Measurements from ENCODE around the gene ZNF691.
"Not testable (repeated sequence)": the region's sequence is repeated elsewhere in the genome, so short reads cannot be mapped to it uniquely, and the experiment has no call there.

ZNF691 gene

DNA sequence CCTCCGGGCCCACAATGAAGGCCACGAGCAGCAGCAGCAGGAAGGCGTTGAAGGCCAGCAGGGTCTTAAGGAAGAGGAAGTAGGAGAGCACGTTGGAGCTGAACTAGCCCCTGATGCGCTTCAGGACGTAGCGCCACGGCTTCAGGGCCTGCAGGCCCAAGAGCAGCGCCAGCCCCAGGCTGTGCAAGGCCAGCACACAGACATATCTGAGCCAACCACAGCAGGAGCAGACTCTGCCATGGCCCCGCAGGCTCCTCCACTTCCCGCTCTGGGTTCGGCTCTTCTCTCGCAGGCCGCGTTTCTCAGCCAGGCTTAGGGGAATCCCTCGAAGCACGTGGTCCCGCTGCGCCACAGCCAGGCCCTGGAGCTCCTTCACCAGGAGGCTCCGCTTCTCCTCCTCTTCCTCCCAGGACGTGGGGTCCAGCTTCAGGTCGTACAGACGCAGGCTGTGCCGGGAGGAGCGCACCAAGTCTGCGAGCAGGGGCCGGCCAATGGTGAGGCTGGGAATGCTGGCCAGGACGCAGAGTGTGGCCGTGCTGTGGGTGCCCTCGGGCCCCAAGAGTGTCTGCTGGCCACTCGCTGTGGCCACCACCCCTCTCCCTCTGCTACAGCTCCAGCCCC is 41.7 kb downstream of the ZNF691 start:
- no peak for DNase-seq (ENCODE audit: low spot score in 2 of 2)
- ATAC-seq (ENCODE audit: low read depth) = no peak
- Mint-ChIP-seq H3K9me3 (no peaks in the 10 kb centered on the region), H3K27me3 (peaks cover 3% of the 10 kb centered on the region), H3K4me3 (no peak overlapping the region), H3K27ac (no peak overlapping the region), H3K36me3 (no peaks in the 10 kb centered on the region), H3K4me1 (no peaks in the 10 kb centered on the region)

DNA sequence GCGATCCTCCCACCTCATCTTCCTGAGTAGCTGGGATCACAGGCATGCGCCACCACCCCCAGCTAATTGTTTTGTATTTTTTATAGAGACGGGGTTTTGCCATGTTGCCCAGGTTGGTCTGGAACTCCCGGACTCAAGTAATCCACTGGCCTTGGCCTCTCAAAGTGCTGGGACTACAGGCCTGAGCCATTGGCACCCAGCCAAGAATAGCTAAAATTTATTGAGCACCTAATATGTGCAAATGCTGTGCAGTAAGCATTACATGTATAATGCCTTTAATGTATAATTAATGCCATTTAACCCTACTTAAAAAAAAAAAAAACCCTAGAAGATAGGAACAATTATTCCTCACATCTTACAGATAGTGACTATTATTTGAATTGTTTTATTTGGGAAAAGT is 42.9 kb downstream of the ZNF691 start:
- Mint-ChIP-seq H3K4me3 (no peak overlapping the region), H3K27ac (no peak overlapping the region), H3K27me3 (peaks cover 3% of the 10 kb centered on the region), H3K36me3 (no peaks in the 10 kb centered on the region), H3K9me3 (no peaks in the 10 kb centered on the region), H3K4me1 (no peaks in the 10 kb centered on the region)
- ATAC-seq (ENCODE audit: low read depth) = no peak
- DNase-seq (ENCODE audit: low spot score in 2 of 2) = no peak

DNA sequence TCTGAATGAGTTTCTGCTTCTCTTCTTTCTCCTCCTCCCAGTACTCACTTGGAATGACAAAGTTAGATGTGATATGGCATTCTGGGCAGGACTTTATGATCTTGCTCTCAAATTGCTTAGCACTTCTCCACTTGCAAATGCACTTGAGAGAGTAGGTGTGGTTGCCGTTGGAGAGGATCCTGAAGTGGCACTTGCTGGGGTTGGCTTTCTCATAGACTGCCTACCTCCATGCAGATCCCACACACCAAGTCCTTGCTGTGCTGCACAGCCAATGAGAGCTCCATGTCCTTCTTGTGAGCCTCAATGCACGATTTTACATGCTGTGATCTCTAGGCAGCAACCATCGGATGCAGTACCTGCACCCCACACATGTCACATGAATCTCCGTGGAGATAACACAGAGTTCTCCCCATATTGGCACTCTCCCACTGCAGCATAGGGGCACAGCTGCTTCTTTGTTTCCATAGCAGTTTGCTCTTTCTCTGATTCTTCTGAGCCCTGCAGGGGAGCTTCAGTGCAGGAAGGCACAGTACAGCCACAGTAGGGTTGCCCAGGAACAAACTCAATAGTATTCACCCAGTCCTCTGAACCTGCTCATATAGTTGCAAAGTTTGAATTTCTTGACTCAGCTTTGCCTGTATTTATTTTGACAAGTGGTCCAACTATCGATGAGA is 45.2 kb downstream of the ZNF691 start:
- Mint-ChIP-seq H3K36me3 (no peaks in the 10 kb centered on the region), H3K27me3 (peaks cover 5% of the 10 kb centered on the region), H3K4me3 (no peak overlapping the region), H3K4me1 (no peaks in the 10 kb centered on the region), H3K9me3 (no peaks in the 10 kb centered on the region), H3K27ac (peak overlapping the region; percentile 51)
- ATAC-seq (ENCODE audit: low read depth) = no peak
- no peak for DNase-seq (ENCODE audit: low spot score in 2 of 2)

GRCh38 chr1:42899960-42900359 is 53.5 kb downstream of the ZNF691 start:
- ATAC-seq (ENCODE audit: low read depth); H3K9me3 Mint-ChIP-seq; H3K36me3 Mint-ChIP-seq; H3K4me3 Mint-ChIP-seq; H3K4me1 Mint-ChIP-seq; H3K27ac Mint-ChIP-seq; DNase-seq (ENCODE audit: low spot score in 2 of 2): not testable (repeated sequence)
- H3K27me3 Mint-ChIP-seq = peaks cover 17% of the 10 kb centered on the region

Data from memory B cell (primary cell).